NCI-H1092 (cell line): ENCODE measurements around the gene SEMA3A.
A peak's percentile ranks its signal among the peaks of the same experiment; 100 is the strongest.

Experiments
- DNase-seq: peaks from one replicate; lab custom pipeline; 2025; lab: John Stamatoyannopoulos, UW

Gene SEMA3A

GRCh38 chr7:84009051-84009450 is 185.5 kb downstream of the SEMA3A start:
- DNase-seq: no peak

DNA sequence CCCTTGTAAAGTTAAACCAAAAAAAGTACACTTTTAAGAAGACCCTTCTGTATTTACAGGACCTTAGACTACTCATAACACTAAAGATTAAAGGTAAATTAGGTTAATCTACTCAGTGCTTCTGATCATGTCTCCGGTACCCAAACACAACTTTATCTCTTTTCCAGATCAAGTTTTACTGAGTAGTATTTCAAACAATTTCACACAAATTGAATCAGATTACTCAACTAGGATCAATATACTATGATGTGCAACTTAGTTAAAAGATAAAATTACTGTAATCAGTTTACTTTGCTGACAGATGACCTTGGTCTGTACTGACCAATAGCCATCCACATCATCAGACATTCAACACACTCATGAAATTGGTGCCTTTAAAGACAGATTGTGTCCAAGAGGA is 191.4 kb downstream of the SEMA3A start:
- no peak for DNase-seq

DNA sequence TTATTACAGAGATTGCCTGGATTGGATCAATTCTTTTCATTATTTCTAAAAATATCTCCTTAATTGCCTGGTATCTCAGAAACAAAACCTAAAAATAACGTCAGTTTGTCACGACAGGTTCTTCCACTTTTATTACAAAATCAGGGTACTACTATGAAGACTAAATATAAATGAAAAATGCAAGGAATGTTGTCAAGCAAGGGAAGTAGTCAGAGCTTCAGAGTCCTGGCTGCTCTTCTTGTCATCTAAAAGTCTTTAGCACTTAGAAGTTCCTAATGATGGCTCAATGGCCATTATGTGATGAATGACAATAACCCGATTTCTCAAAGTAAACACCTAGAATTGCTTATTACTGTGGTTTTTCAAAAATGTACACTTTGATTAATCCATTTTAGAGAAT is 192.2 kb downstream of the SEMA3A start:
- DNase-seq: no peak

DNA sequence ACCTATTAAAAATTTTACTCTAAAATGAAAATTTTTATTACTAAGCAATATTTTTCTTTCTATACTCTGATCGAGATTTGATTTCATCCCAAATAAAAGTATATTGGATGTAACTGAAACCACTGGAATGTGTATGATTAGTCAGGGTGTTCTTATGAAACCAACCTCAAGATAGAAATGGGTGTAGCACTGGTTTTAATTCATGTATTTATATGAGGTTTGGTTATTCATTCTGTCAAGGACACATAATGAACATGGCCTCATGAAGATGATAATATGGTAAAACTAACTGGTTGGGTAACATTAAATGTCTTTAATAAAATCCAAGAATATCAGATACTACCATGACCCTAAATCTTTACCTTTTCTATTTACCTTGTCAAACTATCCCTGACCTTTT is 197.7 kb downstream of the SEMA3A start:
- no peak for DNase-seq

DNA sequence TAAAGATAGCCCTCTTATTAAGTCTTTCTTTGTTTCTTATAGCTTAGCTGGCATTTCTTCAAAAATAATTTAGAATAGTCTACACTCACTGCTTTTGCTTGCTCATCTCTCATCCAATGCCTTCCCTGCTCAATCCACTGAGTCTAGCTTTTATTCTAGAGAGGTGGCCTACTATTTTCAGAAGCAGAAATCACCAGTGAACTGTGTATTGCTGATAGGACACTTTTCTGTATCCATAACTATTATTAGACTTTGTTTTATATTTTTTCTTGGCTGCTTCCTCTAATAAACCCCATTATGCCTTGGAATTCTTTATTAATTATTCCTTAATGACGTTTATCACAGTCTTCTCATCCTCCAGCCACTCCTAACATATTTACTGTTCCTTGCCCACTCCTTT is 206.8 kb downstream of the SEMA3A start:
- DNase-seq: no peak

GRCh38 chr7:83985821-83986220 is 208.8 kb downstream of the SEMA3A start:
- no peak for DNase-seq

GRCh38 chr7:83984591-83984990 is 210.0 kb downstream of the SEMA3A start:
- no peak for DNase-seq

GRCh38 chr7:83984076-83984475 is 210.5 kb downstream of the SEMA3A start:
- no peak for DNase-seq

- DNase-seq: no peak
Observed at GRCh38 chr7:83983606-83984005, 211.0 kb downstream of the SEMA3A start.

DNA sequence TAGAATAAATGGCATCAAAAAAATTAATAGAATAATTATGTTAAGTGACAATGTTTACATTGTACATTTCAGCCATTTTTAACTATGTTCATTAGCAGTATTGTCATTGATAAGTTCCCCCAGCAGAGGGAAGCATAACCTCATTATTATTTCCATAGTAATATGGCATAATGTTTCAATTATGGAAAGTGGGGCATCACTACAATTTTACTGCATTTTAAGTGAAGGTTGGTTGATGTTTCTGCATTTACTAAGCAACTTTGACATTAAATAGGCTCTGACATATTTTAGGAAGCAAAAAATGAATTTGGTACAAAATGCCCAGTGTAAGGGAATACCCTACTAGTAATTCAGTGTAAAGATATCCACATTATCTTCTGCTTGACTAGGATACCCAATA is 218.3 kb downstream of the SEMA3A start:
- no peak for DNase-seq

GRCh38 chr7:83970081-83970480 is 224.5 kb downstream of the SEMA3A start:
- no peak for DNase-seq

GRCh38 chr7:83964318-83964717 is 230.3 kb downstream of the SEMA3A start:
- DNase-seq: no peak

- no peak for DNase-seq
Observed at GRCh38 chr7:83957333-83957732, 237.3 kb downstream of the SEMA3A start.

GRCh38 chr7:83956104-83956503 is 238.5 kb downstream of the SEMA3A start:
- no peak for DNase-seq

DNA sequence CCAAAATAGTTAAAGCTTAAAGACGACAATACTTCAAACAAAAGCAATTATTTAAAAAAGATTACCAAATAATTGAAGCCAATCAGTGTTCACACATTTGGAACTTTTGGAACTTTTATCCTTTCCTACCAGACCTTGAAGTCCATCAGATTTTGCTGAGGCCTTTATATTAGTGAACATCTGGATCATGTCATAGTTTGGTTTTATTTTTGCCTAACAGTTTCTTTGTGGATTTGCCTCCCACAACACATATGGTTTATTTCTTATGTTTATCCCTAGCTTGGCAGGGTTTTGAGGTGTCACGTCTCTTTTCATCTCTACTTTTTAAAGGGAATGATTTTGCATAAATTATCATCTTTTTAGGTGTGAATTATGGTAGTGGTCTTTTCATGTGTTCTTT is 242.4 kb downstream of the SEMA3A start:
- no peak for DNase-seq

GRCh38 chr7:83947260-83947659 is 247.3 kb downstream of the SEMA3A start:
- DNase-seq: no peak

GRCh38 chr7:83946801-83947200 is 247.8 kb downstream of the SEMA3A start:
- DNase-seq: no peak

DNA sequence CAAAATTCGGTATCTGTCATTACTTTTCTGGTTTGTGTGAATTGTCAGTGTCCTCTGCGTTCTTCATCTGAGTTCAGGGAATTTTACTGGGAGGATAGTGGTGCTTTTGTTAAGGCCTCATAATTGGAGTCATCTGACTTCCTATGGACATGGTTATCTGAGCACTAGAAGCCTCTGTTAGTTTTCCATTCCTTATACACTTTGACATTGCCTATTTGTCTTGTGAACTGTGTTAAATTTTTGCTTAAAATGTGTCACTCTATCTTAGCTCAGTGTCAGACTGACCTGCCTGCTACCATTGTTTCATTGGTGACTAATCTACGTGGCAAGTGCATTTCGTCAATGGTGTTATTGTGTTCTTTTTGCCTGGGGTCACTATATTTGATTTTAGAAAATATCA is 253.3 kb downstream of the SEMA3A start:
- no peak for DNase-seq

DNA sequence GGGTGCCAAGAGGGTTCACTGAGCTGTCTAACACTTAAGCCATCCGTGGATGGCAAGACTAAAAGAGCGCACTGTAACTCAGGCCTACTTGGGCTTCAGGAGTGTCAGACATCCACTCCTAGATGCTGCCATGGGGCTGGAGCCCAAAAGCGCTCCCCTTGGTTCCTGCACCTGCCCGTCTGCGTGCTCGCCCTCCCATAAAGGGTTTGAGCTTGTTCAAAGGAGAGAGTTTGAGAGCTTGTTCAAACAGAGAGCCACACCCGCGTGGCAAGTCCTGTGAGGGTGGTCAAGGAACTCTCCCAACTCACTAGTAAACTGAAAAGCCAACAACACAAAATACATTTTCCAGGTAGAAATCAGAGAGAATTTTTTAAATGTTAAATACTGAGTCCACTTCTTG is 256.7 kb downstream of the SEMA3A start:
- no peak for DNase-seq

DNA sequence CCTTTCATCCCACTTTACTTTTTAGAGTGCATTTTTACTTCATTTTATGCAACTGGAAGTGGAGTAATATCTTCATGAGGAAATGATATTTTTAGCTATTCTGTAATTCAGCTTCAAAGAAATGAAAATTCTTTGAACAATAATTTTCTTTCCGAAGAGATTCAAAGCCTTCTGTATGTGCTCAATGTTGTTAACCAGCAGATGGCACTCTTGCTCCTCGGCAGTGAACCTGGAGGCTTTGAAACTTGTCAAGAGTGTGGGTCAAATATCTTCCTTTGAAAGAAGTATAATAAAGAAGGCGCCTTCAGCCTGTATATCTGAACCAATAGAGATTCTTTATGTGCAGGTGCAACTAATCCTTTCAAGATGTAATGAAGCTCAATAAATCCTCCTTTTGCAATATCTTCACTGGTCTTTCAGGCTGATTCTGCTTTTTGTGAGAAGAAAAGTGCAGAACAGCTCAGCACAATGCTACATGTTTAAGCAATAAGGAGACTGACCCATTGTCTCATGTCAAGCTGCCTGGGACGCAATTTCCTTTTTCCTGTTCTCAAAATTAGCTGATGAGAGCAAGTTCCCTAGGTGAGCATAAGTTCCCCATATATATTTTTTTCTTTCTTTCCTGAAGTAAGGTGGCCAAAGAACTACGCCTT is 258.4 kb downstream of the SEMA3A start:
- peak; percentile 38 for DNase-seq

DNA sequence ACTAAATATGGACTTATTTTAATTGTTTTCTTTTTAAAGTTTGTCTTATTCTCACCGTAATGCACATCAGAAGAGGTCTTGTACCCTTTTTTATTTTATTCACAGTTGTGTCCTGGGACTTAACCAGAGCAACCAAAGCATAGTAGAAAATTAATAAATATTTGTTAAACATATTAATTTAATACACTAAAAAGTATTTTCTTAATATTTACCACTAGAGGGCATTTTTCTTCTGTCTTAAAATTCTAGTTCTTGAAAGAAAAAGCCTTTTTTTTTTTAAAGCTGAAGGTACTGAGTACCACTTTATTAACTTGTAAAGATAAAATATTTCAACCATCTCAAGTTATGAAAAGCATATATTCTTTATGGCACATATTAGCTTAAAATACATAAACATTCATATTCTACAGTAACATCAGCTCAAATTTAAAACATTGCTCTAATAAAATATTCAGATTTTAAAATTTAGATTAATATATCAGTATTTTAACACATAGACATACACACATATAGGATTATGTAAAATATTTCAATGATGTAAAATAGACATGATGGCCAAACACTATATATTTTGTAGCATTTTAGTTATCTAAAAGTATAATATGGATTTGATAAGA is 260.4 kb downstream of the SEMA3A start:
- no peak for DNase-seq

GRCh38 chr7:83931968-83932367 is 262.6 kb downstream of the SEMA3A start:
- DNase-seq: no peak

GRCh38 chr7:83930262-83930661 is 264.3 kb downstream of the SEMA3A start:
- no peak for DNase-seq

GRCh38 chr7:83925860-83926259 is 268.7 kb downstream of the SEMA3A start:
- no peak for DNase-seq
